Fibroblast of lung (primary cell): ENCODE data around the gene EPHA8.

ENCODE experiments used
- CTCF ChIP-seq, 2 donors: IDR thresholded peaks in 1 of 2; conservative IDR thresholded peaks in 1 of 2; 1 replicate in 1 of 2; 2 replicates in 1 of 2; pipeline ENCODE4 v1.5.1; 2011 to 2012; ENCODE audit warnings: low read length in 2 of 2, control low read depth in 1 of 2, inconsistent platforms in 1 of 2, low read depth in 1 of 2, mild to moderate bottlenecking in 1 of 2
- EZH2 ChIP-seq: IDR thresholded peaks from 2 replicates; pipeline ENCODE4 v1.5.1; 2012; ENCODE audit warnings: low read length, control low read depth, mild to moderate bottlenecking; ENCODE audit errors: missing control alignments

- TF ChIP-seq CTCF (conservative IDR thresholded peaks at IDR 0.05 in 1 of 2, IDR thresholded peaks at IDR 0.05 in 1 of 2; ENCODE audit: low read depth in 1 of 2, low read length in 2 of 2): no peak
- peak; percentile 92 for TF ChIP-seq EZH2
Measured at GRCh38 chr1:22562584-22563583, at the start of gene EPHA8.
